H1 (cell line): ENCODE measurements around the gene CRADD. TPM values are rescaled to one million over a fixed set of nuclear protein-coding genes. Genes with fewer than 3 reads are reported as not detected.

ENCODE experiments used
- CTCF ChIA-PET: fragments of 300-600 bp; sonication (Branson Sonifier 250); formaldehyde crosslinking; loops from one replicate; lab custom pipeline; 2021; ENCODE audit not compliant: partially characterized antibody; lab: Charles Lee
- POLR2A ChIA-PET: fragments of 300-600 bp; sonication (Branson Sonifier 250); formaldehyde crosslinking; loops from one replicate; lab custom pipeline; 2021; ENCODE audit warnings: inconsistent platforms; ENCODE audit not compliant: partially characterized antibody; lab: Charles Lee
- DNase-seq, 2 experiments: peaks; one replicate each; pipeline versions ENCODE4 v3.0.0 to v3.0.0-alpha.2; 2010 to 2022; ENCODE audit warnings: low spot score in 2 of 2, low read depth in 1 of 2, mixed read lengths in 1 of 2
- FAIRE-seq: peaks from 2 replicates; lab custom pipeline; 2011; peaks lifted over from hg19 to GRCh38; lab: Jason Lieb, UNC
- H2AFZ ChIP-seq: 2 replicates; pipeline ENCODE4 v1.8.1; 2012; ENCODE audit warnings: low read length, inconsistent platforms
- H2AK5ac ChIP-seq: 2 replicates; pipeline ENCODE4 v1.6.1; 2013; ENCODE audit warnings: low read depth, low read length
- H2BK120ac ChIP-seq: replicated peaks from 2 replicates; pipeline ENCODE3; 2013; ENCODE audit warnings: low read depth, low read length, inconsistent platforms
- H2BK12ac ChIP-seq: 2 replicates; pipeline ENCODE4 v1.6.1; 2013; ENCODE audit warnings: low read depth, low read length
- H2BK15ac ChIP-seq: 2 replicates; pipeline ENCODE4 v1.6.1; 2013; ENCODE audit warnings: low read length
- H2BK20ac ChIP-seq: 2 replicates; pipeline ENCODE4 v1.6.1; 2013; ENCODE audit warnings: low read length
- H2BK5ac ChIP-seq: 2 replicates; pipeline ENCODE4 v1.6.1; 2013; ENCODE audit warnings: low read depth, low read length
- H3K14ac ChIP-seq: 2 replicates; pipeline ENCODE4 v1.6.1; 2013; ENCODE audit warnings: inconsistent platforms; ENCODE audit not compliant: insufficient read length
- H3K18ac ChIP-seq: 2 replicates; pipeline ENCODE4 v1.6.1; 2013; ENCODE audit warnings: low read length; ENCODE audit errors: extremely low read depth
- H3K23ac ChIP-seq: 2 replicates; pipeline ENCODE4 v1.6.1; 2013; ENCODE audit warnings: inconsistent platforms; ENCODE audit not compliant: insufficient read length
- H3K23me2 ChIP-seq: 2 replicates; pipeline ENCODE4 v1.6.1; 2013; ENCODE audit warnings: low read depth, low read length
- H3K27ac ChIP-seq: 2 replicates; pipeline ENCODE4 v1.6.1; 2011; ENCODE audit warnings: low read depth, low read length, inconsistent platforms
- H3K27me3 ChIP-seq, 4 experiments: replicated peaks in 1 of 4; 1 replicate in 1 of 4; 2 replicates in 3 of 4; pipeline versions ENCODE4 v1.6.1 to v1.8.1; 2011 to 2013; ENCODE audit warnings: low read length in 3 of 4, mild to moderate bottlenecking in 3 of 4, inconsistent platforms in 2 of 4, mixed read lengths in 2 of 4, moderate library complexity in 1 of 4; ENCODE audit not compliant: control insufficient read depth in 3 of 4, insufficient read depth in 3 of 4; ENCODE audit errors: extremely low read depth in 1 of 4
- H3K36me3 ChIP-seq, 4 experiments: 2 replicates each; pipeline versions ENCODE4 v1.6.1 to v1.8.1; 2011 to 2013; ENCODE audit warnings: mild to moderate bottlenecking in 4 of 4, low read length in 3 of 4, moderate library complexity in 2 of 4, control low read depth in 1 of 4, inconsistent platforms in 1 of 4; ENCODE audit not compliant: insufficient read depth in 4 of 4, control insufficient read depth in 2 of 4
- H3K4ac ChIP-seq: replicated peaks from 2 replicates; pipeline ENCODE3; 2013; ENCODE audit warnings: low read length, low read depth, mixed read lengths, inconsistent platforms; ENCODE audit not compliant: insufficient read length
- H3K4me1 ChIP-seq, 4 experiments: replicated peaks in 1 of 4; 1 replicate in 1 of 4; 2 replicates in 3 of 4; pipeline versions ENCODE4 v1.6.1 to v1.8.1; 2011 to 2013; ENCODE audit warnings: low read length in 3 of 4, inconsistent platforms in 2 of 4, mixed read lengths in 1 of 4; ENCODE audit not compliant: insufficient read depth in 4 of 4, control insufficient read depth in 3 of 4
- H3K4me2 ChIP-seq, 2 experiments: 2 replicates each; pipeline versions ENCODE4 v1.6.1 to v1.8.1; 2011 to 2013; ENCODE audit warnings: low read depth in 2 of 2, low read length in 2 of 2, control low read depth in 1 of 2, inconsistent platforms in 1 of 2, mild to moderate bottlenecking in 1 of 2; ENCODE audit not compliant: insufficient read depth in 1 of 2
- H3K4me3 ChIP-seq, 4 experiments: fragments of 200-600, 300-600 bp in 1 of 4; sonication (generic), shearing (Covaris generic), sonication (Bioruptor Twin) in 1 of 4; 2 replicates each; pipeline versions ENCODE4 v1.5.1 to v1.8.1; 2011 to 2016; ENCODE audit warnings: low read length in 4 of 4, low read depth in 3 of 4, control low read depth in 2 of 4, inconsistent platforms in 2 of 4, mild to moderate bottlenecking in 2 of 4, mixed read lengths in 1 of 4, moderate library complexity in 1 of 4; ENCODE audit not compliant: insufficient read depth in 2 of 4; ENCODE audit errors: extremely low read depth in 1 of 4
- H3K56ac ChIP-seq: replicated peaks from 2 replicates; pipeline ENCODE3; 2013; ENCODE audit warnings: low read depth, mild to moderate bottlenecking, mixed read lengths, low read length, inconsistent platforms; ENCODE audit not compliant: insufficient read length
- H3K79me1 ChIP-seq: 2 replicates; pipeline ENCODE4 v1.6.1; 2013; ENCODE audit warnings: low read depth, low read length, control low read depth
- H3K79me2 ChIP-seq, 2 experiments: 2 replicates each; pipeline versions ENCODE4 v1.6.1 to v1.8.1; 2012 to 2013; ENCODE audit warnings: low read length in 2 of 2, mild to moderate bottlenecking in 2 of 2, inconsistent platforms in 1 of 2; ENCODE audit not compliant: insufficient read depth in 2 of 2, control insufficient read depth in 1 of 2
- H3K9ac ChIP-seq, 4 experiments: replicated peaks in 1 of 4; 1 replicate in 1 of 4; 2 replicates in 3 of 4; pipeline versions ENCODE4 v1.6.1 to v1.8.1; 2011 to 2013; ENCODE audit warnings: low read depth in 3 of 4, low read length in 3 of 4, control low read depth in 2 of 4, mild to moderate bottlenecking in 2 of 4, moderate library complexity in 2 of 4, inconsistent platforms in 1 of 4; ENCODE audit errors: extremely low read depth in 1 of 4
- H3K9me3 ChIP-seq, 2 experiments: 2 replicates each; pipeline versions ENCODE4 v1.6.1 to v1.8.1; 2012 to 2013; ENCODE audit warnings: mild to moderate bottlenecking in 2 of 2, moderate library complexity in 2 of 2, control low read depth in 1 of 2, inconsistent platforms in 1 of 2, low read depth in 1 of 2, low read length in 1 of 2, mixed read lengths in 1 of 2; ENCODE audit not compliant: insufficient read depth in 2 of 2
- H4K20me1 ChIP-seq, 2 experiments: replicated peaks in 1 of 2; 2 replicates each; pipeline versions ENCODE3 to v1.8.1; 2011 to 2013; ENCODE audit warnings: inconsistent platforms in 2 of 2, low read length in 2 of 2, mild to moderate bottlenecking in 1 of 2; ENCODE audit not compliant: insufficient read depth in 2 of 2, control insufficient read depth in 1 of 2
- H4K5ac ChIP-seq: 2 replicates; pipeline ENCODE4 v1.6.1; 2013; ENCODE audit warnings: low read length, low read depth, mixed read lengths, inconsistent platforms; ENCODE audit not compliant: insufficient read length
- H4K8ac ChIP-seq: 2 replicates; pipeline ENCODE4 v1.8.0; 2013; ENCODE audit warnings: mild to moderate bottlenecking, moderate library complexity, low read length, inconsistent platforms; ENCODE audit not compliant: insufficient read depth; ENCODE audit errors: extremely low read depth
- H4K91ac ChIP-seq: replicated peaks from 2 replicates; pipeline ENCODE3; 2013; ENCODE audit warnings: low read length, mixed read lengths, inconsistent platforms; ENCODE audit not compliant: insufficient read length
- CTBP2 ChIP-seq: IDR thresholded peaks from 2 replicates; pipeline ENCODE4 v1.7.0; 2011; ENCODE audit warnings: borderline replicate concordance, mild to moderate bottlenecking, moderate library complexity, mixed read lengths, low read length; ENCODE audit not compliant: insufficient read depth, insufficient read length
- KDM5A ChIP-seq: fragments of 200-600 bp; IDR thresholded peaks from 2 replicates; pipeline ENCODE4 v1.7.1; 2012; ENCODE audit warnings: mild to moderate bottlenecking, low read length, inconsistent platforms, mixed read lengths
- WGBS, 2 experiments: shearing (Covaris generic) in 1 of 2; methylation state at CpG; one replicate each; pipeline versions ENCODE4 v1.1.6 to v1.1.7; 2013 to 2015; ENCODE audit warnings: low lambda C conversion rate in 2 of 2, mixed read lengths in 2 of 2, inconsistent platforms in 1 of 2, low coverage in 1 of 2, missing lambda C conversion rate in 1 of 2; ENCODE audit not compliant: insufficient replicate concordance in 2 of 2, insufficient coverage in 1 of 2, insufficient read length in 1 of 2; ENCODE audit errors: extremely low coverage in 1 of 2, missing lambda C conversion rate in 1 of 2; 5-methylcytosine and 5-hydroxymethylcytosine counted together
- polyA plus RNA-seq, 7 experiments: library from polyadenylated mRNA; depleted of rRNA in 3 of 7; stranded (reverse) in 5 of 7; unstranded in 2 of 7; fragments of >200 nt in 5 of 7; fragments of 200-250 nt in 2 of 7; gene quantifications; 1 replicate in 5 of 7; 2 replicates in 1 of 7; 4 replicates in 1 of 7; pipeline versions ENCODE4 v1.2.1 to v1.2.3, GENCODE V29; 2011 to 2013; ENCODE audit warnings: missing spikeins in 2 of 7, mixed read lengths in 2 of 7
- total RNA-seq: library from RNA; stranded (reverse); fragmentation: NEBNext Ultra II Directional; extraction: Animal tissue kit (Norgen Biotek cat#: 25700); gene quantifications from 2 replicates; pipeline ENCODE4 v1.2.1, GENCODE V29; 2021

CRADD gene
- total and polyA plus RNA-seq, 2 of the 8 experiments (the other 6 are each of a cell fraction or from before 2014, with no cell fraction given), result 8.1 to 15.4 TPM

DNA sequence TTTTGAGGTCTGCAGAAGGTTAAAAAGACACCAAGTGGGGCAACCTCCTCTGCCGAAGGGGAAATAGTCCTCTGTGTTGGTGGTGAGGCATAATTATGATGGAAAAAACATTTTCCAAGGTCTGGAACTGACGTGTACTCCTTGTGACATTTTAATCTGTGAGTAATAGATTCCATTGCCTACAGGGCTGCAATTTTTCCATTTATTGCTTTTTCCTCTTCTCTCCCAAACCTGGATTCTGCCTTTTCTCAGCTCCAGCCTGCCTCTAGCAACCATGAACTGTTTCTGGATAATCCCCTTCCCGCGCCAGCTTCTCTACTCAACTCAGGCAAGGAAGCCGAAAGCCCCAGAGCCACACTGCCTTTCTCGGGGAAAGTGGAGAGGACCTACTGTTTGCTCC, 241.1 kb downstream of the CRADD start:
- no peaks in the 10 kb centered on the region for H3K27me3 ChIP-seq
- 94% methylated on average over 6 of the region's 6 CpGs; no CpG with 5 or more reads in 1 of the 2 experiments for WGBS, 2 experiments

More for the DNA sequence above, 241.1 kb downstream of the CRADD start:
- Histone ChIP-seq H3K9me3 (no peaks in the 10 kb centered on the region), H3K4ac (no peak overlapping the region), H4K5ac (no peak overlapping the region), H4K8ac (no peak overlapping the region), H3K4me2 (no peak overlapping the region), H3K4me1 (no peaks in the 10 kb centered on the region), H4K20me1 (no peaks in the 10 kb centered on the region), H3K36me3 (no peaks in the 10 kb centered on the region), H4K91ac (no peak overlapping the region), H2AFZ (no peak overlapping the region), H2AK5ac (no peak overlapping the region), H2BK20ac (no peak overlapping the region), H2BK120ac (no peak overlapping the region), H3K23ac (no peak overlapping the region), H3K56ac (no peak overlapping the region), H3K27ac (no peak overlapping the region), H2BK15ac (no peak overlapping the region), H3K9ac (no peak overlapping the region), H3K18ac (no peak overlapping the region), H2BK5ac (no peak overlapping the region), H3K23me2 (no peaks in the 10 kb centered on the region; the same call in 1 of the 2 replicates), H3K4me3 (no peak overlapping the region), H3K79me2 (no peaks in the 10 kb centered on the region), H3K79me1 (no peaks in the 10 kb centered on the region), H2BK12ac (no peak overlapping the region), H3K14ac (no peak overlapping the region)
- FAIRE-seq (no peak), DNase-seq (no peak)
- TF ChIP-seq CTBP2 (no peak), KDM5A (no peak)
- ChIA-PET POLR2A (no interaction called here), CTCF (interaction anchor here (1.5 kb wide), 1 partner anchor 18 kb away, joined by 5 read pairs; no protein-coding TSS in a partner anchor)
